Fibroblast of mammary gland (primary cell): Measurements from ENCODE around the gene ZNF90.

Experiments
- DNase-seq: peaks from one replicate; pipeline ENCODE4 v3.0.0-alpha.2; 2010; ENCODE audit warnings: low read depth
- H3K4me3 ChIP-seq: 2 replicates; pipeline ENCODE4 v1.5.1; 2011; ENCODE audit warnings: low read depth, mild to moderate bottlenecking, low read length, moderate library complexity; ENCODE audit not compliant: control insufficient read depth
- CTCF ChIP-seq: conservative IDR thresholded peaks from 2 replicates; pipeline ENCODE4 v1.5.1; 2011; ENCODE audit warnings: low read depth, low read length, inconsistent platforms; ENCODE audit not compliant: control insufficient read depth, insufficient read depth

ZNF90 gene

GRCh38 chr19:20077791-20078463, at the start of gene ZNF90:
ZNF90 (plus strand) TSS chr19:20078000; CDS start chr19:20078133, 133 bp downstream.
- DNase-seq, result peak; percentile 96
- no peak for TF ChIP-seq CTCF
- peak within 1 kb of the TSS; percentile 58 for H3K4me3 ChIP-seq

GRCh38 chr19:20028611-20029010, 49.2 kb upstream of the ZNF90 start:
- DNase-seq, result no peak
- TF ChIP-seq CTCF, result no peak
- no peak overlapping the region for H3K4me3 ChIP-seq

GRCh38 chr19:20035935-20036334, 41.9 kb upstream of the ZNF90 start:
- no peak for TF ChIP-seq CTCF
- no peak overlapping the region for H3K4me3 ChIP-seq
- no peak for DNase-seq

GRCh38 chr19:20038358-20039202, 39.2 kb upstream of the ZNF90 start:
- H3K4me3 ChIP-seq, result peak overlapping the region; percentile 89
- DNase-seq, result peak; percentile 12
- no peak for TF ChIP-seq CTCF

GRCh38 chr19:20039203-20039723, 38.5 kb upstream of the ZNF90 start, which contains the start of gene ZNF682:
ZNF682 (minus strand) TSS chr19:20039505; CDS start chr19:20039345, 160 bp downstream.
- peak; percentile 92 for DNase-seq
- peak within 1 kb of the TSS; percentile 89 for H3K4me3 ChIP-seq

More at GRCh38 chr19:20039203-20039723, 38.5 kb upstream of the ZNF90 start, which contains the start of gene ZNF682:
- no peak for TF ChIP-seq CTCF
